ENCODE results near the gene ESYT2. TPM values are rescaled to one million over a fixed set of nuclear protein-coding genes. Genes with fewer than 3 reads are reported as not detected.

Gene ESYT2
- total and polyA plus RNA-seq, 9 of the 15 experiments (the other 6 are each of a cell fraction or from before 2014, with no cell fraction given), result 5.8 to 86.9 (median 64.7) TPM

DNA sequence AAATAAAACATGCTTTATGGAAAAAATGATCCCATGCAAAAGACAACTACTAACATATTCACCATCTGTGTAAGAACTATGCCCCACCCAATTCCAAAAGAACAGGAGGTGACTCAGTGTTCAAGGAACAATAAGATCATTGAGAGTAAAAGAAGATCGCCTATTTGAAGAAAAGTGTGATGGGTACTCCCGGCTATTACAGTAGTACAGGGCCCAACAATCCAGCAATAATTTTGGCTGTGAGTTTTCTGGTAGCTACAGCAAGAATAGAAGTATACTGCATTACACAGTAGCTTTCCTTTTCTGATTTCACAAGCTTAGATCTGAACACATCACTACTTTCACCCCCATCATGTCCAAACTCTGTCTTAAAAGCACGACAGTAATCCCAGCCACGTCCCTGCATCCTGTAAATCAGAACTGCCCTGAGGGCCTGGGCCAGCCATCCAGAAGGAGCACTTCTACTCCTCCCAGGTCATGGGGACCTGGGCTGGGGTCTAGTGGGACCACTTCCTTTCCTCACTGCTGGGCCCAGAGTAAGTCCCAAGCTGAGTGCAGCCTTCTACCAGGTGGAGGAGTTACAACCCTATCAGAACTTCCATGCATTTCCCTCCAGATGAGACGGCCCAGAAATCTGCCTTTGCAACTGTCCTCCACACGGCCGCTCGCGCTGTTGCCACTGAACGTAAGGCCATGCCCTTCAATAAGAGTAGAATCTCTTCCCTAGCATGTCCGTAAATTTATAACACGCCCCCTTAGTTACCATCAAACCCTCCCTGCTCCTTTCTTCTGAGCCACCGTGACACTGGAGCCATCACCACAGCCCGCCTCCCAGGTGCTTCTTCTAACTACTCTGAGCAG is 7.9 kb downstream of the ESYT2 start:
- H3K4me3 ChIP-seq, result no peak overlapping the region
- peaks cover 33% of the 10 kb centered on the region for H4K20me1 ChIP-seq (replicated peaks; ENCODE audit: control insufficient read depth, insufficient read depth, low read length)
- peak; percentile 66 for ATAC-seq
- intact Hi-C loops (cut with micrococcal nuclease), result no loop called here
- H3K9me1 ChIP-seq (ENCODE audit: control insufficient read depth, insufficient read depth, low read length), result peaks cover 9% of the 10 kb centered on the region
- in situ Hi-C loops (cut with MboI), result no loop called here
- POLR2A ChIA-PET, result interaction anchor here (0.6 to 0.9 kb wide), 3 partner anchors 9 to 312 kb away, joined by 3 to 4 read pairs (median 4); no protein-coding TSS in a partner anchor
- no peaks in the 10 kb centered on the region for H3K9me3 ChIP-seq (replicated peaks; ENCODE audit: control insufficient read depth, insufficient read depth, low read depth, low read length)
- H3K9ac ChIP-seq (ENCODE audit: insufficient read depth in 1 of 2, low read depth in 2 of 2, low read length in 2 of 2), result peak overlapping the region; percentile 2 to 81; a peak in 3 of 4 replicates
- H3K79me2 ChIP-seq (ENCODE audit: control insufficient read depth, insufficient read depth, low read length), result peaks cover 97% of the 10 kb centered on the region
- WGBS (ENCODE audit: insufficient coverage, low coverage, missing lambda C conversion rate), result 14% methylated on average over 14 of the region's 14 CpGs
- H3K27me3 ChIP-seq (ENCODE audit: control insufficient read depth in 2 of 2, insufficient read depth in 2 of 2, low read length in 2 of 2), result no peaks in the 10 kb centered on the region
- H3K4me1 ChIP-seq (replicated peaks in 1 of 2; ENCODE audit: control insufficient read depth in 2 of 2, insufficient read depth in 2 of 2, low read length in 2 of 2), result peaks cover 24 to 57% of the 10 kb centered on the region in 2 experiments
- H3K4me2 ChIP-seq (ENCODE audit: insufficient read depth, low read length), result peak overlapping the region; percentile 67
- H2AFZ ChIP-seq (ENCODE audit: low read depth, low read length), result 0 out of 2 replicates have a peak overlapping the region, but pooled peaks have one; percentile 15
- peak; percentile 29 for FAIRE-seq
- peak; percentile 44 to 70 (median 50) for DNase-seq (ENCODE audit: extremely low read depth in 1 of 4, low spot score in 3 of 4)
- no TSS peak for BruUV-seq (replicated peaks)
- H3K27ac ChIP-seq (ENCODE audit: extremely low read depth, low read depth, low read length), result peak overlapping the region; percentile 57; the same call in 2 of the 3 replicates
- CTCF ChIA-PET (ENCODE audit: low intra/inter-chr PET ratio), result no interaction called here
- peaks cover 13% of the 10 kb centered on the region for H3K36me3 ChIP-seq (ENCODE audit: control insufficient read depth, insufficient read depth, low read length)
- TF ChIP-seq FOSL1 (tag; conservative IDR thresholded peaks at IDR 0.05) (peak; percentile 71), RCOR1 (IDR thresholded peaks at IDR 0.05; ENCODE audit: borderline replicate concordance in 1 of 2, low read depth in 2 of 2, low read length in 2 of 2) (peak in 1 of 2 experiments; percentile 35; a peak in 1 of 4 replicates), ZNF263 (CRISPR knock-in tag; IDR thresholded peaks at IDR 0.05; ENCODE audit: borderline replicate concordance) (peak; percentile 57; the same call in 1 of the 2 replicates), SMARCA4 (IDR thresholded peaks at IDR 0.05) (peak; percentile 51; the same call in 1 of the 2 replicates), NR3C1 (CRISPR knock-in tag; IDR thresholded peaks at IDR 0.05) (no peak), ZNF282 (CRISPR knock-in tag; IDR thresholded peaks at IDR 0.05) (0 out of 2 replicates have a peak, but pooled peaks have one; percentile 42), HNRNPH1 (optimal IDR thresholded peaks at IDR 0.05; ENCODE audit: low read depth, low read length) (no peak), NRF1 (conservative IDR thresholded peaks at IDR 0.05 in 1 of 2, IDR thresholded peaks at IDR 0.05 in 1 of 2) (peak in 1 of 2 experiments; percentile 24; a peak in 1 of 4 replicates), HOXB6 (CRISPR knock-in tag; IDR thresholded peaks at IDR 0.05; ENCODE audit: borderline replicate concordance) (no peak), RAD21 (CRISPR knock-in tag; conservative IDR thresholded peaks at IDR 0.05 in 1 of 2, IDR thresholded peaks at IDR 0.05 in 1 of 2) (peak in 1 of 2 experiments; percentile 50; a peak in 2 of 4 replicates), ZKSCAN1 (IDR thresholded peaks at IDR 0.05; ENCODE audit: low read depth, low read length) (no peak), MYC (IDR thresholded peaks at IDR 0.05; ENCODE audit: low read depth, low read length) (0 out of 2 replicates have a peak, but pooled peaks have one; percentile 12), MYC (CRISPR knock-in tag; IDR thresholded peaks at IDR 0.05; ENCODE audit: borderline replicate concordance, low read depth) (no peak), FOXK1 (CRISPR knock-in tag; IDR thresholded peaks at IDR 0.05; ENCODE audit: borderline replicate concordance) (0 out of 2 replicates have a peak, but pooled peaks have one; percentile 40), HNRNPK (IDR thresholded peaks at IDR 0.05; ENCODE audit: low read depth, low read length, poor library complexity, severe bottlenecking) (no peak)
- TF ChIP-seq, protein P1, sequence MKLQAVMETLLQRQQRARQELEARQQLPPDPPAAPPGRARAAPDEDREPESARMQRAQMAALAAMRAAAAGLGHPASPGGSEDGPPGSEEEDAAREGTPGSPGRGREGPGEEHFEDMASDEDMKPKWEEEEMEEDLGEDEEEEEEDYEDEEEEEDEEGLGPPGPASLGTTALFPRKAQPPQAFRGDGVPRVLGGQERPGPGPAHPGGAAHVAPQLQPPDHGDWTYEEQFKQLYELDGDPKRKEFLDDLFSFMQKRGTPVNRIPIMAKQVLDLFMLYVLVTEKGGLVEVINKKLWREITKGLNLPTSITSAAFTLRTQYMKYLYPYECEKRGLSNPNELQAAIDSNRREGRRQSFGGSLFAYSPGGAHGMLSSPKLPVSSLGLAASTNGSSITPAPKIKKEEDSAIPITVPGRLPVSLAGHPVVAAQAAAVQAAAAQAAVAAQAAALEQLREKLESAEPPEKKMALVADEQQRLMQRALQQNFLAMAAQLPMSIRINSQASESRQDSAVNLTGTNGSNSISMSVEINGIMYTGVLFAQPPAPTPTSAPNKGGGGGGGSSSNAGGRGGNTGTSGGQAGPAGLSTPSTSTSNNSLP (IDR thresholded peaks at IDR 0.05; ENCODE audit: borderline replicate concordance, low read depth, low read length), result no peak
- TF ChIP-seq, protein P2, sequence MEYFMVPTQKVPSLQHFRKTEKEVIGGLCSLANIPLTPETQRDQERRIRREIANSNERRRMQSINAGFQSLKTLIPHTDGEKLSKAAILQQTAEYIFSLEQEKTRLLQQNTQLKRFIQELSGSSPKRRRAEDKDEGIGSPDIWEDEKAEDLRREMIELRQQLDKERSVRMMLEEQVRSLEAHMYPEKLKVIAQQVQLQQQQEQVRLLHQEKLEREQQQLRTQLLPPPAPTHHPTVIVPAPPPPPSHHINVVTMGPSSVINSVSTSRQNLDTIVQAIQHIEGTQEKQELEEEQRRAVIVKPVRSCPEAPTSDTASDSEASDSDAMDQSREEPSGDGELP (CRISPR knock-in tag; IDR thresholded peaks at IDR 0.05; ENCODE audit: borderline replicate concordance), result peak; percentile 45; the same call in 1 of the 2 replicates

Measured in K562 (cell line).